ENCODE data around the gene UTP20.

The UTP20 gene

DNA sequence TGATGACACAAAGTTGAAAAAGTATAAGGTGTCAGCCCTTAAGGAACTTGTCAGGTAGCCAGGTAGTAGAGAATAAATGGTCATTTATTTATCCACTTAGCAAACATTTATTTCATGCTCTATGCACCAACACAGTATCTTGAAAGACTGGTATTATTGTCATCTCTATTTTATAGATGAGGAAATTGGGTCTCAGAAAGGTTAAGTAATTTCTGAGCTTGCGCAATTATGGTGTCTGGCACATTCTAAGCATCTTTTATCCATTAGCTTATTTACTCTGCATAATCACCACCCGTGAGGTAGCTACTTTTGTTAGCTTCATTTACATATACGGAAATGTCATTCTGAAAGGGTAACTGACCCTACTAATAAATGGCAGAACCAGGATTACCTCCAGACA is 2.5 kb upstream of the UTP20 start:
- Histone ChIP-seq H3K79me2 (ENCODE audit: control insufficient read depth, insufficient read depth, low read length) (peaks cover 14% of the 10 kb centered on the region), H2BK15ac (replicated peaks; ENCODE audit: low read depth) (no peak overlapping the region), H4K8ac (ENCODE audit: low read depth, low read length) (no peak overlapping the region), H2BK120ac (ENCODE audit: low read depth, low read length) (no peak overlapping the region), H3K27ac (ENCODE audit: low read depth, low read length) (no peak overlapping the region), H2BK5ac (ENCODE audit: low read length) (no peak overlapping the region), H3K4me3 (ENCODE audit: low read length) (no peak overlapping the region), H3K56ac (ENCODE audit: low read length) (no peak overlapping the region), H3K18ac (ENCODE audit: low read length) (no peak overlapping the region), H3K23ac (ENCODE audit: low read length) (no peak overlapping the region), H3K4me2 (ENCODE audit: low read length) (no peak overlapping the region), H3K79me1 (ENCODE audit: low read length) (peaks cover 7% of the 10 kb centered on the region), H3K9ac (ENCODE audit: low read length) (no peak overlapping the region), H3K4me1 (ENCODE audit: control insufficient read depth, low read depth, low read length) (no peaks in the 10 kb centered on the region), H3K4ac (ENCODE audit: low read depth, low read length) (no peak overlapping the region), H3K36me3 (ENCODE audit: control insufficient read depth, insufficient read depth, low read length) (no peaks in the 10 kb centered on the region), H3K27me3 (ENCODE audit: insufficient read depth, low read length, poor library complexity) (no peaks in the 10 kb centered on the region), H4K5ac (ENCODE audit: low read length) (no peak overlapping the region), H2AK5ac (ENCODE audit: low read length) (no peak overlapping the region)
- no CpG with 5 or more reads among the region's 3 CpGs for WGBS (ENCODE audit: extremely low coverage, insufficient coverage, low lambda C conversion rate)
- no peak for DNase-seq

DNA sequence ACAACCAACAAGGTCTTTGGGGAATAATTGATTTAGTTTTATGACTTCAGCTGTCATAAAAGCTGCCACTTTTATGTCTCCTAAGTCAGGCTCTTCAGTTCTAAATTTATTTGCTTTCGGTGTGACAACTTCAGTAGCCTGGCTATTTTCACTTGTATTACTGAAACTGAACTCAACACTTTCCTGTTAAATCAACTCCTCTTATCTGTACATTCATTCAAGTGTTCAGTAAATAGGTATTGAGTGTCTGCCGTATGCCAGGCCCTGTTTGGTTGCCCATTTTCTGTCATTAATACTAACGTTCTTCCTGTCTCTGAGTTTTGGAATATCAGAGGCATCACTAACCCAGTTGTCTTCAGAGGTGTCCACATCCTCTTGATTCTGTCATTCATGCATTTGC is 7.5 kb downstream of the UTP20 start:
- no peak overlapping the region for H3K23ac ChIP-seq (ENCODE audit: low read length)
- no peaks in the 10 kb centered on the region for H3K27me3 ChIP-seq (ENCODE audit: insufficient read depth, low read length, poor library complexity)
- peaks cover 7% of the 10 kb centered on the region for H3K79me2 ChIP-seq (ENCODE audit: control insufficient read depth, insufficient read depth, low read length)
- H3K4ac ChIP-seq (ENCODE audit: low read depth, low read length), result no peak overlapping the region
- H3K18ac ChIP-seq (ENCODE audit: low read length), result no peak overlapping the region
- no peak overlapping the region for H3K4me2 ChIP-seq (ENCODE audit: low read length)
- H2BK5ac ChIP-seq (ENCODE audit: low read length), result no peak overlapping the region
- H3K27ac ChIP-seq (ENCODE audit: low read depth, low read length), result no peak overlapping the region
- no CpG with 5 or more reads among the region's 3 CpGs for WGBS (ENCODE audit: extremely low coverage, insufficient coverage, low lambda C conversion rate)
- H3K4me3 ChIP-seq (ENCODE audit: low read length), result no peak overlapping the region
- H3K56ac ChIP-seq (ENCODE audit: low read length), result no peak overlapping the region
- no peak overlapping the region for H4K5ac ChIP-seq (ENCODE audit: low read length)
- no peak overlapping the region for H3K9ac ChIP-seq (ENCODE audit: low read length)
- H2AK5ac ChIP-seq (ENCODE audit: low read length), result no peak overlapping the region
- H2BK120ac ChIP-seq (ENCODE audit: low read depth, low read length), result no peak overlapping the region
- no peaks in the 10 kb centered on the region for H3K4me1 ChIP-seq (ENCODE audit: control insufficient read depth, low read depth, low read length)
- H4K8ac ChIP-seq (ENCODE audit: low read depth, low read length), result no peak overlapping the region
- H2BK15ac ChIP-seq (replicated peaks; ENCODE audit: low read depth), result no peak overlapping the region
- peaks cover 4% of the 10 kb centered on the region for H3K79me1 ChIP-seq (ENCODE audit: low read length)
- no peak for DNase-seq
- peaks cover 4% of the 10 kb centered on the region for H3K36me3 ChIP-seq (ENCODE audit: control insufficient read depth, insufficient read depth, low read length)

DNA sequence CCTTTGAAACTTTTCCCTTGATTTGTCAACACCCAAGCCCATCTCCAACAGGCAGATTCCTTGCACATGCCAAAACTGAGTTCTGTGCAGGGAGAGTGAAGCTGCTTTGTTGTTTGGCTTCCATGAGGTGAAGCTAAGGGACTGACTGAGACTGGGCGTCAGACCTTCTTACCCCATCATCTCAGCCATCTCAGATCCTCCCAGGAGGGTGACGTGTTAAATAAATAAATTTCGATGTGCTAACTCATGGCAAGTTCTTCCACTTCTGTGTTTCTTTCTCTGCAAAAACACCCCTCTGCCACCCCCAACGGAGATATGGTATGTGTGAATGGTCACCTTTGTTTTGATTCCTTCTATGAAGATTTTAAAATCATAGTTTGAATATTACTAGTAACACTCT is 17.8 kb downstream of the UTP20 start:
- no peak overlapping the region for H3K9ac ChIP-seq (ENCODE audit: low read length)
- peaks cover 3% of the 10 kb centered on the region for H3K4me1 ChIP-seq (ENCODE audit: control insufficient read depth, low read depth, low read length)
- H3K36me3 ChIP-seq (ENCODE audit: control insufficient read depth, insufficient read depth, low read length), result no peaks in the 10 kb centered on the region
- no peak overlapping the region for H2BK5ac ChIP-seq (ENCODE audit: low read length)
- no CpG with 5 or more reads among the region's 4 CpGs for WGBS (ENCODE audit: extremely low coverage, insufficient coverage, low lambda C conversion rate)
- no peak overlapping the region for H3K4me2 ChIP-seq (ENCODE audit: low read length)
- H3K23ac ChIP-seq (ENCODE audit: low read length), result no peak overlapping the region
- H2BK15ac ChIP-seq (replicated peaks; ENCODE audit: low read depth), result no peak overlapping the region
- no peaks in the 10 kb centered on the region for H3K27me3 ChIP-seq (ENCODE audit: insufficient read depth, low read length, poor library complexity)
- H2BK120ac ChIP-seq (ENCODE audit: low read depth, low read length), result no peak overlapping the region
- no peak overlapping the region for H4K5ac ChIP-seq (ENCODE audit: low read length)
- no peak overlapping the region for H4K8ac ChIP-seq (ENCODE audit: low read depth, low read length)
- no peaks in the 10 kb centered on the region for H3K79me1 ChIP-seq (ENCODE audit: low read length)
- no peak overlapping the region for H3K56ac ChIP-seq (ENCODE audit: low read length)
- H3K4me3 ChIP-seq (ENCODE audit: low read length), result no peak overlapping the region
- peak overlapping the region; percentile 17 for H3K27ac ChIP-seq (ENCODE audit: low read depth, low read length)
- DNase-seq, result peak; percentile 21
- H2AK5ac ChIP-seq (ENCODE audit: low read length), result no peak overlapping the region
- no peak overlapping the region for H3K18ac ChIP-seq (ENCODE audit: low read length)
- H3K4ac ChIP-seq (ENCODE audit: low read depth, low read length), result no peak overlapping the region
- no peaks in the 10 kb centered on the region for H3K79me2 ChIP-seq (ENCODE audit: control insufficient read depth, insufficient read depth, low read length)

DNA sequence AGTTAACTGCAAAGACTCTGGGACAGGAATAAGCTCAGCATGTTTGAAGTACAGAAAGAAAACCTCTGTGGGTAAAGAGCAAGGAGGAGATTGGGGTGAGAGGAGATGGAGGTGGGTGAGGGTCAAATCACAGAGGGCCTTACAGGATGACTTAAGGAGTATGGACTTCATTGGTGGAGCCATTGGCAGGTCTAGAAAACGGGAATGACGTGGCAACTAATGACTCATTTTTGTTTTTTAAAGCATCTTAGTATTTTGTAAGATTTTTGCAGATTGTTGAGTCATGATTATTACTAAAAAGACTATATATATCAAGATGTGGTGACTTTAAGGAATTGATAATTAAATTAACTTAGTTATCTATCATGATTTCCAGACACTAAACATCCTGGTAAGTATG is 18.5 kb downstream of the UTP20 start:
- no peaks in the 10 kb centered on the region for H3K27me3 ChIP-seq (ENCODE audit: insufficient read depth, low read length, poor library complexity)
- H3K27ac ChIP-seq (ENCODE audit: low read depth, low read length), result no peak overlapping the region
- no peak overlapping the region for H4K5ac ChIP-seq (ENCODE audit: low read length)
- no peak overlapping the region for H2BK5ac ChIP-seq (ENCODE audit: low read length)
- peak; percentile 31 for DNase-seq
- H3K56ac ChIP-seq (ENCODE audit: low read length), result no peak overlapping the region
- no peak overlapping the region for H3K18ac ChIP-seq (ENCODE audit: low read length)
- H3K4me2 ChIP-seq (ENCODE audit: low read length), result no peak overlapping the region
- H3K4me3 ChIP-seq (ENCODE audit: low read length), result no peak overlapping the region
- H3K4me1 ChIP-seq (ENCODE audit: control insufficient read depth, low read depth, low read length), result peaks cover 3% of the 10 kb centered on the region
- no peak overlapping the region for H3K23ac ChIP-seq (ENCODE audit: low read length)
- no peak overlapping the region for H4K8ac ChIP-seq (ENCODE audit: low read depth, low read length)
- H2AK5ac ChIP-seq (ENCODE audit: low read length), result no peak overlapping the region
- WGBS (ENCODE audit: extremely low coverage, insufficient coverage, low lambda C conversion rate), result no CpG with 5 or more reads among the region's 2 CpGs
- no peaks in the 10 kb centered on the region for H3K79me2 ChIP-seq (ENCODE audit: control insufficient read depth, insufficient read depth, low read length)
- H2BK15ac ChIP-seq (replicated peaks; ENCODE audit: low read depth), result no peak overlapping the region
- H3K4ac ChIP-seq (ENCODE audit: low read depth, low read length), result no peak overlapping the region
- no peak overlapping the region for H3K9ac ChIP-seq (ENCODE audit: low read length)
- H3K79me1 ChIP-seq (ENCODE audit: low read length), result no peaks in the 10 kb centered on the region
- peaks cover 2% of the 10 kb centered on the region for H3K36me3 ChIP-seq (ENCODE audit: control insufficient read depth, insufficient read depth, low read length)
- no peak overlapping the region for H2BK120ac ChIP-seq (ENCODE audit: low read depth, low read length)

DNA sequence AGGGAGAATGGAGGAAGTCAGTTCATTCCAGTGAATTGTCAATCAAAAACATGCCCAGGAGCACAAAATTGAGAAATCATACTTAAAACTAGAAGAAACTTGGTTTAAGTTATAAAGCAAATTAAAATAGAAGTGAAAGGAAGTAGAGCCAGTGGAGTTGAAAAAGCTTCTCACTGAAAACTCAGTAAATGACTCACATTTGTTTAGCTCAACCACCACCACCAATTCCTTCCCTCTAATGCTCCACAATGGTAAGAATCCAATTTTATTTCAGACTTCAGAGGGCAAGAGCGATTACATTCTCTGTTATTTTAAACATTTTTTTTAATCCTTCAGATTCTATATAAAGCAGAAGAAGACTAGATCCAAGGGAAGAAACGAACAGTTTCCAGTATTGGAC is 19.4 kb downstream of the UTP20 start:
- Histone ChIP-seq H3K79me1 (ENCODE audit: low read length) (no peaks in the 10 kb centered on the region), H3K9ac (ENCODE audit: low read length) (no peak overlapping the region), H3K27ac (ENCODE audit: low read depth, low read length) (no peak overlapping the region), H3K27me3 (ENCODE audit: insufficient read depth, low read length, poor library complexity) (no peaks in the 10 kb centered on the region), H3K4me2 (ENCODE audit: low read length) (no peak overlapping the region), H3K56ac (ENCODE audit: low read length) (no peak overlapping the region), H3K23ac (ENCODE audit: low read length) (no peak overlapping the region), H3K36me3 (ENCODE audit: control insufficient read depth, insufficient read depth, low read length) (peaks cover 6% of the 10 kb centered on the region), H4K5ac (ENCODE audit: low read length) (no peak overlapping the region), H2AK5ac (ENCODE audit: low read length) (no peak overlapping the region), H3K4me3 (ENCODE audit: low read length) (no peak overlapping the region), H2BK120ac (ENCODE audit: low read depth, low read length) (no peak overlapping the region), H3K18ac (ENCODE audit: low read length) (no peak overlapping the region), H3K4ac (ENCODE audit: low read depth, low read length) (no peak overlapping the region), H3K79me2 (ENCODE audit: control insufficient read depth, insufficient read depth, low read length) (no peaks in the 10 kb centered on the region), H2BK15ac (replicated peaks; ENCODE audit: low read depth) (no peak overlapping the region), H3K4me1 (ENCODE audit: control insufficient read depth, low read depth, low read length) (peaks cover 3% of the 10 kb centered on the region), H2BK5ac (ENCODE audit: low read length) (no peak overlapping the region), H4K8ac (ENCODE audit: low read depth, low read length) (no peak overlapping the region)
- WGBS (ENCODE audit: extremely low coverage, insufficient coverage, low lambda C conversion rate), result no CpG with 5 or more reads among the region's 2 CpGs
- no peak for DNase-seq

DNA sequence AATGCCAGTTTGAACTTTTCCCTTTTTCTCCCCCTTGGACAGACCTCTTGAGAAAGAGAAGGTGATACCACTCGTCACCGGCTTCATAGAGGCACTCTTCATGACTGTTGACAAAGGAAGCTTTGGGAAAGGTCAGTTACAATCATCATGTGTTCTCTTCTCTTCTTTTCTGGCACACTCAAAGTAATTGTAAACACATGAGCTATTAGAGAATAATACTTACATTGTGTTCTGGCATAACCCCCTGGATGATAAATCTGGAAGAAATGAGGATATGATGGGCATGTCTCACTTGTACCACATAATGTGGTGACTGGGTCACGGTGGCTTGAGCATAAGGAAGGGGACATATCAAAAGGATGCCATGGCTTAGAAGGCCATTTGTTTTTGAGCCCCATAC is 20.0 kb downstream of the UTP20 start:
- WGBS (ENCODE audit: extremely low coverage, insufficient coverage, low lambda C conversion rate), result no CpG with 5 or more reads among the region's 3 CpGs
- Histone ChIP-seq H3K27me3 (ENCODE audit: insufficient read depth, low read length, poor library complexity) (no peaks in the 10 kb centered on the region), H4K5ac (ENCODE audit: low read length) (no peak overlapping the region), H3K4me1 (ENCODE audit: control insufficient read depth, low read depth, low read length) (peaks cover 3% of the 10 kb centered on the region), H2BK120ac (ENCODE audit: low read depth, low read length) (no peak overlapping the region), H3K4me3 (ENCODE audit: low read length) (no peak overlapping the region), H3K9ac (ENCODE audit: low read length) (no peak overlapping the region), H2BK15ac (replicated peaks; ENCODE audit: low read depth) (no peak overlapping the region), H3K18ac (ENCODE audit: low read length) (no peak overlapping the region), H4K8ac (ENCODE audit: low read depth, low read length) (no peak overlapping the region), H3K27ac (ENCODE audit: low read depth, low read length) (no peak overlapping the region), H3K79me1 (ENCODE audit: low read length) (no peaks in the 10 kb centered on the region), H3K36me3 (ENCODE audit: control insufficient read depth, insufficient read depth, low read length) (peaks cover 7% of the 10 kb centered on the region), H3K4ac (ENCODE audit: low read depth, low read length) (no peak overlapping the region), H3K23ac (ENCODE audit: low read length) (no peak overlapping the region), H2BK5ac (ENCODE audit: low read length) (no peak overlapping the region), H3K4me2 (ENCODE audit: low read length) (no peak overlapping the region), H3K79me2 (ENCODE audit: control insufficient read depth, insufficient read depth, low read length) (no peaks in the 10 kb centered on the region), H2AK5ac (ENCODE audit: low read length) (no peak overlapping the region), H3K56ac (ENCODE audit: low read length) (no peak overlapping the region)
- DNase-seq, result no peak

All from mesendoderm (in vitro differentiated cells).